GM12891 (cell line): ENCODE measurements around the gene SLC25A21.

Experiments used
- PAX5 ChIP-seq: IDR thresholded peaks from 2 replicates; pipeline ENCODE4 v1.6.1; 2011; ENCODE audit warnings: low read length, moderate library complexity, mild to moderate bottlenecking; ENCODE audit not compliant: insufficient read depth, severe bottlenecking
- POLR2A ChIP-seq: IDR thresholded peaks from 2 replicates; pipeline ENCODE4 v1.6.1; 2011; ENCODE audit warnings: low read depth, low read length, control low read depth
- POLR2AphosphoS5 ChIP-seq: IDR thresholded peaks from 2 replicates; pipeline ENCODE4 v1.6.1; 2011; ENCODE audit warnings: low read depth, low read length, control low read depth
- POU2F2 ChIP-seq: IDR thresholded peaks from 2 replicates; pipeline ENCODE4 v1.6.1; 2011; ENCODE audit warnings: low read depth, mild to moderate bottlenecking, control low read depth, low read length, moderate library complexity
- SPI1 ChIP-seq: IDR thresholded peaks from 2 replicates; pipeline ENCODE4 v1.6.1; 2011; ENCODE audit warnings: low read depth, low read length, control low read depth
- TAF1 ChIP-seq: IDR thresholded peaks from 2 replicates; pipeline ENCODE4 v1.6.1; 2011; ENCODE audit warnings: low read depth, low read length, control low read depth

DNA sequence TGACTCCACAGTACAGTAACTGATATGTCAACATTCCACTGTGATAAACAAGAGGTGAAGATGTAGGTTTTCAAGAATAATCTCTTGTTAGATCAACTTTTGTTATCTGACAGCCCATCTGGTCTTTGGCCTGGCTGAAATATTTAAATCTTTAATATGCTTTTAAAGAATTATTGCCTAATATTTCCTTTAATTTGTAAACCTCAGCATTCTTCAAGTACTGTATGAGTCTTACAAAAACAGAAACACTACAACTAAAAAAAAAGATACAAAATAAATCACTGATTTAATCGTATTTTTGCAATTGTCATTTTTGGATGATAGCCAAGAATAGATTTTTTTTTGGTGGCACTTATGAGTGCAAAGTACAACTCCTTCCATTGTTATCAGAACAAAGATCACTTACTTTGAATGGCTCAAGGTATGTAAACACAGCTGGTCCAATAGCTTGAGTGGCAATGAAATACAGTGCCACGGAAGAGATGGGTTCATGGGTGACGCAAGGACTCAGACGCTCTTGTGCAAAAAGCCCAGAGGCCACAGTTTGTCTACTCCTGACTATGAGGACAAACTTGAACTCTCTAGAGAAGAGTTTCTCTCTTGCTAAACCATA, 401.3 kb downstream of the SLC25A21 start:
- TF ChIP-seq TAF1 (no peak), POLR2A (no peak), SPI1 (no peak), POLR2AphosphoS5 (no peak), POU2F2 (no peak), PAX5 (no peak)
